ENCODE measurements around the gene LRRC41.

LRRC41 gene

GRCh38 chr1:46285730-46286477, 17.5 kb downstream of the LRRC41 start:
- no peaks in the 10 kb centered on the region for H3K4me1 ChIP-seq (ENCODE audit: low read length)
- H3K27me3 ChIP-seq (replicated peaks; ENCODE audit: insufficient read depth, low read length): no peaks in the 10 kb centered on the region
- H3K9me2 ChIP-seq (replicated peaks; ENCODE audit: insufficient read depth, low read length): no peaks in the 10 kb centered on the region
- H3K36me3 ChIP-seq (replicated peaks; ENCODE audit: insufficient read depth, low read length): no peaks in the 10 kb centered on the region; the same call in 1 of the 2 replicates
- no peaks in the 10 kb centered on the region for H4K20me1 ChIP-seq (ENCODE audit: insufficient read depth, low read length)
- no peaks in the 10 kb centered on the region for H3K9me3 ChIP-seq (replicated peaks; ENCODE audit: insufficient read depth, low read length)
- H3K9ac ChIP-seq (ENCODE audit: low read length): no peak overlapping the region
- no peak overlapping the region for H3K4me2 ChIP-seq (ENCODE audit: low read depth, low read length)
- H3K4me3 ChIP-seq (ENCODE audit: low read length): no peak overlapping the region
- H3F3A ChIP-seq (ENCODE audit: insufficient read depth, low read length): peaks cover 4% of the 10 kb centered on the region; the same call in 1 of the 2 replicates
- DNase-seq: no peak
- no peak overlapping the region for H3K27ac ChIP-seq (ENCODE audit: low read length)
- no peak for TF ChIP-seq EZH2 (optimal IDR thresholded peaks at IDR 0.05; ENCODE audit: low read depth, low read length)
- TF ChIP-seq, protein P1, sequence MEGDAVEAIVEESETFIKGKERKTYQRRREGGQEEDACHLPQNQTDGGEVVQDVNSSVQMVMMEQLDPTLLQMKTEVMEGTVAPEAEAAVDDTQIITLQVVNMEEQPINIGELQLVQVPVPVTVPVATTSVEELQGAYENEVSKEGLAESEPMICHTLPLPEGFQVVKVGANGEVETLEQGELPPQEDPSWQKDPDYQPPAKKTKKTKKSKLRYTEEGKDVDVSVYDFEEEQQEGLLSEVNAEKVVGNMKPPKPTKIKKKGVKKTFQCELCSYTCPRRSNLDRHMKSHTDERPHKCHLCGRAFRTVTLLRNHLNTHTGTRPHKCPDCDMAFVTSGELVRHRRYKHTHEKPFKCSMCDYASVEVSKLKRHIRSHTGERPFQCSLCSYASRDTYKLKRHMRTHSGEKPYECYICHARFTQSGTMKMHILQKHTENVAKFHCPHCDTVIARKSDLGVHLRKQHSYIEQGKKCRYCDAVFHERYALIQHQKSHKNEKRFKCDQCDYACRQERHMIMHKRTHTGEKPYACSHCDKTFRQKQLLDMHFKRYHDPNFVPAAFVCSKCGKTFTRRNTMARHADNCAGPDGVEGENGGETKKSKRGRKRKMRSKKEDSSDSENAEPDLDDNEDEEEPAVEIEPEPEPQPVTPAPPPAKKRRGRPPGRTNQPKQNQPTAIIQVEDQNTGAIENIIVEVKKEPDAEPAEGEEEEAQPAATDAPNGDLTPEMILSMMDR (IDR thresholded peaks at IDR 0.05; ENCODE audit: low read length): no peak
- no peak for TF ChIP-seq EZH2phosphoT487 (IDR thresholded peaks at IDR 0.05; ENCODE audit: low read length)
- H3K79me2 ChIP-seq (ENCODE audit: low read length): no peaks in the 10 kb centered on the region
- no peak overlapping the region for H2AFZ ChIP-seq (ENCODE audit: low read length)

DNA sequence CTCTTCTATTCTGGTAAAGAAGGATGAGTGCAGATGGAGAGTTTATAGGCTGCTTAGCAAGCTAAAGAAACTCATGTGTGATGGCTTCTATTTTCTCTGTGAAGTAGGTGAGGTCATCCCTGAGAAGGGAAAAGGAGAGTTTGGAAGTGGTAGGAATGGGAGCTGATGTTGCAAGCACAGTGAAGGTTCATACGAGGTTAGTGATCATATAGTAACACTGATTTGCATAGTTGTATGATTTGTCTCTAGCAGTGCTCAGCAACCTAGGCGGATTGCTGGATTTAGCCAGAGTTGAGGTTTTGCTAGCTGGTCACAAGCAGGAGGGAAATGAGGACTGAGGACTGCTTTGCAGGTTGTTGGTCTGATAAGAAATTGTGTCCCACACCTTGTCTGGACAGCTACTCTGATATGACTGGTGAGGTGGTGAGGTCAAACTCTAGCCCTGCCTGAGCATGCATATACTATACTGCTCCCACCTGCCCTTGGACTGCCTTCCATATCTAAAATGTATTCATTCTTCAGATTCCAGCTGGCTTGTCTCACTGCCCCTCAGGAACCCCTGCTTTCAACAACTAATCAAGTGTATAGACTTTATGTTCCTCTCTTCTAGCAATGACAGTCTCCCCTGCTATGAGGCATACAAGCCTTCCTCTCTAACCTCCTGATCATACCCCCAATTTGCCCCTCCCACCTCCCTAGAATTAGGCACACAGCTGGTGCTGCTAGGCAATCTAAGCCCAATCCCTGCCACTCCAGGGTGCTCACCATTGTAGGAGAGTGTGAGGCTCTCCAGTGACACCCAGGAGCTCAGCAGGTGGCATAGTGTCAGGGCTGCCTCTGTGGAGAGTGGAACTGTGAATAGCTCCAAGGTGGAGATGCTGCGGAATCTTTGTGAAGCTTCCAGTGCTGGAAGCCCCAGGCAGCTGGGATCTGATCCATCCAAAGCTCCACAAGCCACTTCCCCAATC, 18.5 kb downstream of the LRRC41 start:
- Histone ChIP-seq H3K79me2 (ENCODE audit: low read length) (no peaks in the 10 kb centered on the region), H3K4me3 (ENCODE audit: low read length) (no peak overlapping the region), H3K27ac (ENCODE audit: low read length) (no peak overlapping the region), H3K9me3 (replicated peaks; ENCODE audit: insufficient read depth, low read length) (no peaks in the 10 kb centered on the region), H4K20me1 (ENCODE audit: insufficient read depth, low read length) (no peaks in the 10 kb centered on the region), H3K9me2 (replicated peaks; ENCODE audit: insufficient read depth, low read length) (no peaks in the 10 kb centered on the region), H3K27me3 (replicated peaks; ENCODE audit: insufficient read depth, low read length) (no peaks in the 10 kb centered on the region), H2AFZ (ENCODE audit: low read length) (no peak overlapping the region), H3K36me3 (replicated peaks; ENCODE audit: insufficient read depth, low read length) (no peaks in the 10 kb centered on the region; the same call in 1 of the 2 replicates), H3K4me2 (ENCODE audit: low read depth, low read length) (no peak overlapping the region), H3K4me1 (ENCODE audit: low read length) (no peaks in the 10 kb centered on the region), H3K9ac (ENCODE audit: low read length) (no peak overlapping the region), H3F3A (ENCODE audit: insufficient read depth, low read length) (peaks cover 4% of the 10 kb centered on the region; the same call in 1 of the 2 replicates)
- no peak for DNase-seq
- TF ChIP-seq EZH2 (optimal IDR thresholded peaks at IDR 0.05; ENCODE audit: low read depth, low read length): no peak
- no peak for TF ChIP-seq EZH2phosphoT487 (IDR thresholded peaks at IDR 0.05; ENCODE audit: low read length)

DNA sequence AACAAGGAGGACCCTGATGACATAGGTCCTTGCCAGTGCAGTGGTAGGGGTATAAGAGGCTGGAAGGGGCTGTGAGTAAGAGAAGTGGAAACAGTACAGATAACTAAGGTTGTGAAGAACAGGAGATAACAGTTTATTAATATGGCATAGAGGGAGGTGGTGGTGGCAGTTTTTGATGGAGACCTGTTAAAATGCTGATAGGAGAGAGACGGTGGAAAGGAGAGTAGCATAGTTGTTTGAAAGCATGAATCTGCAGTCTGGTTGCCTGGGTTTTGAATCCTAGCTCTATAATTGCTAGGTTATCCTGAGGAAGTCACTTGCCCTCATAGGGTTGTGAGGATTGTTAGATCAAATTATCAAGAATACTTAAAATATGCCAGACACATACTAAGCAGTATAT, 19.4 kb downstream of the LRRC41 start:
- DNase-seq: no peak
- no peak overlapping the region for H3K27ac ChIP-seq (ENCODE audit: low read length)
- no peaks in the 10 kb centered on the region for H3K79me2 ChIP-seq (ENCODE audit: low read length)
- H4K20me1 ChIP-seq (ENCODE audit: insufficient read depth, low read length): no peaks in the 10 kb centered on the region
- no peak overlapping the region for H3K4me2 ChIP-seq (ENCODE audit: low read depth, low read length)
- H3K9ac ChIP-seq (ENCODE audit: low read length): no peak overlapping the region
- no peak overlapping the region for H2AFZ ChIP-seq (ENCODE audit: low read length)
- no peaks in the 10 kb centered on the region; the same call in 1 of the 2 replicates for H3K36me3 ChIP-seq (replicated peaks; ENCODE audit: insufficient read depth, low read length)
- H3K4me3 ChIP-seq (ENCODE audit: low read length): no peak overlapping the region
- no peaks in the 10 kb centered on the region for H3K4me1 ChIP-seq (ENCODE audit: low read length)
- no peaks in the 10 kb centered on the region for H3K9me3 ChIP-seq (replicated peaks; ENCODE audit: insufficient read depth, low read length)
- TF ChIP-seq, protein P1 (IDR thresholded peaks at IDR 0.05; ENCODE audit: low read length): no peak
- no peak for TF ChIP-seq EZH2 (optimal IDR thresholded peaks at IDR 0.05; ENCODE audit: low read depth, low read length)
- no peaks in the 10 kb centered on the region for H3K27me3 ChIP-seq (replicated peaks; ENCODE audit: insufficient read depth, low read length)
- H3K9me2 ChIP-seq (replicated peaks; ENCODE audit: insufficient read depth, low read length): no peaks in the 10 kb centered on the region
- H3F3A ChIP-seq (ENCODE audit: insufficient read depth, low read length): peaks cover 4% of the 10 kb centered on the region; the same call in 1 of the 2 replicates
